Hypothalamus (tissue), 51 donors: ENCODE results near the gene EIF2S2.
"Not testable (repeated sequence)": the region's sequence is repeated elsewhere in the genome, so short reads cannot be mapped to it uniquely, and the experiment has no call there.

Experiments used
- DNase-seq, 51 donors: peaks; one replicate each; lab custom pipeline; 2025; lab: John Stamatoyannopoulos, UW

The EIF2S2 gene, protein sequence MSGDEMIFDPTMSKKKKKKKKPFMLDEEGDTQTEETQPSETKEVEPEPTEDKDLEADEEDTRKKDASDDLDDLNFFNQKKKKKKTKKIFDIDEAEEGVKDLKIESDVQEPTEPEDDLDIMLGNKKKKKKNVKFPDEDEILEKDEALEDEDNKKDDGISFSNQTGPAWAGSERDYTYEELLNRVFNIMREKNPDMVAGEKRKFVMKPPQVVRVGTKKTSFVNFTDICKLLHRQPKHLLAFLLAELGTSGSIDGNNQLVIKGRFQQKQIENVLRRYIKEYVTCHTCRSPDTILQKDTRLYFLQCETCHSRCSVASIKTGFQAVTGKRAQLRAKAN

DNA sequence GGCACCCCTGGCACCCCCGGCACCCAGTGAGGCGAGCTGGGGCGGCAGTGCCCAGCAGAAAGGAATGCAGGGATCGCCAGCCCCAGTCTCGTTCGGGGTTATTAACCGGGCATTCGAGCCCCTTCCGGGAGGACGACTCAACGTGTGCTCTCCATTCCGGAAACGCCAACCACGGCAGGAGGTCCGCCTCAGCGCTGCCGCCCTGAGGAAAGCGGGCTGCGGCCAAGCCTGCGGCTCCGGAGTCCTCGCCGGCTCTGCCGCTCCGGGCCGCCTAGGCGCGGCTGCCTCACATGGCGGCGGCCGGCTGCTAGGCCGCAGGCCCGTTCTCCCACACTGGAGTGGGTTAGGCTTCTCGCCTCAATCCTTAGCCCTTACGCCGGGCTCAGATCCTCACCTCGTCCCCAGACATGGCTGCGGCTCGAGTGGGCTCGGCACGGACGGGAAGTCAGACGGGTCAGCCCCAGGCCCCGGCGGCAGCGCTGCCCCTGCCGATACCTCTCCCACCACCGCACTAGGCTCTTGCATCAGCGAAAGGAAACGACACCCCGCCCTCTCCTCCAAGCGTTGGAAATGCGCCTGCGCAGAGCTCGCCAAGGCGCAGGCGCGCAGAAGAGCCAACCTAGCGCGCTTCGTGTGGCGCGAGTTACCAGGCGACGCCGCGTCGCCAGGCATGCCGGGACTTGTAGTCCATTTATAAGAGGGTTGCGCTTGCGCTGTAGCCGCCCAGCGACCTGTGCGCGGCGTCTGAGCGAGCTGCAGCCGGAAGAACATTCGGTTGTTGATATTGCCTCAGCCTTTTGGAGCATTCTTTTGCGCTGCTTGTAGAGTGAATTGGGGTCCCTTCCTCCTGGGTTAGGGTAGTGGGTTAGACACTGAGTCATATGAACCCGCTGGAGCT is at the start of gene EIF2S2:
Gene EIF2S2 (minus strand): TSS at position 542 of the 898 bp plus-strand sequence. CDS start 133 bp downstream, at position 409.
- DNase-seq, result peak; percentile 67 to 96 (median 91)

DNA sequence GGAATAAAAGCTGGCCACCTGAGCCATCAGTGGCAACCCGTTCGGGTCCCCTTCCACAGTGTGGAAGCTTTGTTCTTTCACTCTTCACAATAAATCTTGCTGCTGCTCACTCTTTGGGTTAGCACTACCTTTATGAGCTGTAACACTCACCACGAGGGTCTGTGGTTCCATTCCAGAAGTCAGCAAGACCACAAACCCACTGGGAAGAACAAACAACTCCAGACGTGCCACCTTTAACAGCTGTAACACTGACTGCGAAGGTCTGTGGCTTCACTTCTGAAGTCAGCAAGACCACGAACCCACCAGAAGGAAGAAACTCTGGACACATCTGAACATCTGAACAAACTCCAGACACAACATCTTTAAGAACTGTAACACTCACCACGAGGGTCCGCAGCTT is 45.7 kb upstream of the EIF2S2 start:
- not testable (repeated sequence) for DNase-seq

DNA sequence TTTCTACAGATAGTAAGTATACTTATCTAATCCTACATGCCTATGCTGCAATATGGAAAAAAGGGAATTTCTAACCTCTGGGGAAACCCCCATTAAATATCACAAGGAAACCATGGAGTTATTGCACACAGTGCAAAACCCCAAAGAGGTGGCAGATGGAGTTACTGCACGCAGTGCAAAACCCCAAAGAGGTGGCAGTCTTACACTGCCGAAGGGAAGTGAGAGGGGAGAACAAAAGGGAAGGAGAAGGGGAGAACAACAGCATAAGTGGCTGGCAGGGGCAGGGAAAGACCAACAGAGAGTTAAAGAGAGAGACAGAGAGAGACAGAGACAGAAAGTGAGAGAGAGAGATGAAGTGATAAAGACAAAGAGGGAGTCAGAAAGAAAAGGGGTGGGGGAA is 43.8 kb upstream of the EIF2S2 start:
- DNase-seq, result no peak

DNA sequence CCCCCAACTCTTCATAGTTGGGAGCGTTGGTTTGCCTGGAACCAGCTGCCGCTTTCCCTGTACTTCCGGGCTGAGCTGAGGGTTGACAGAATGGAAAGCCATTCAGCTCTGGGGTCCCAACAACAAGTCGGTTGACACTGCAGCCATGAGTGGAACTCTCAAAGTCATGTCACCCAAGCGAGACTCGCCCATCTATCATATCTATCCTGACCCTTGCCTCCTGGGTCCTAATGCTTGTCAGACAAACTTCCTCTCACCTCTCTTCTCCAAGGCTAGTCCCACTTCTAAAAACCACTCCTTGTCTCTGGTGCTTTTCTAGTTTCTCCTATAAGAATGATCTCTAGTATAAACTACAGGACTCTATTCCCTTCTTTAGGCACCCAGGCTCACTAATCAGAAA is 41.1 kb upstream of the EIF2S2 start:
- not testable (repeated sequence) for DNase-seq

DNA sequence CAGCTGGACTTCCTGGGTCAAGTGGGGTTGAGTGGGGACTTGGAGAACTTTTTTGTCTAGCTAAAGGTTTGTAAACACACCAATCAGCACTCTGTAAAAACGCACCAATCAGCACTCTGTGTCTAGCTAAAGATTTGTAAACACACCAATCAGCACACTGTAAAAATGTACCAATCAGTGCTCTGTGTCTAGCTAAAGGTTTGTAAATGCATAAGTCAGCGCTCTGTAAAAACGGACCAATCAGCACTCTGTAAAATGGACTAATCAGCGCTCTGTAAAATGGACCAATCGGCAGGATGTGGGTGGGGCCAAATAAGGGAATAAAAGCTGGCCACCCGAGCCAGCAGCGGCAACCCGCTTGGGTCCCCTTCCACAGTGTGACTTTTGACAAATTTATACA is 40.0 kb upstream of the EIF2S2 start:
- not testable (repeated sequence) for DNase-seq

DNA sequence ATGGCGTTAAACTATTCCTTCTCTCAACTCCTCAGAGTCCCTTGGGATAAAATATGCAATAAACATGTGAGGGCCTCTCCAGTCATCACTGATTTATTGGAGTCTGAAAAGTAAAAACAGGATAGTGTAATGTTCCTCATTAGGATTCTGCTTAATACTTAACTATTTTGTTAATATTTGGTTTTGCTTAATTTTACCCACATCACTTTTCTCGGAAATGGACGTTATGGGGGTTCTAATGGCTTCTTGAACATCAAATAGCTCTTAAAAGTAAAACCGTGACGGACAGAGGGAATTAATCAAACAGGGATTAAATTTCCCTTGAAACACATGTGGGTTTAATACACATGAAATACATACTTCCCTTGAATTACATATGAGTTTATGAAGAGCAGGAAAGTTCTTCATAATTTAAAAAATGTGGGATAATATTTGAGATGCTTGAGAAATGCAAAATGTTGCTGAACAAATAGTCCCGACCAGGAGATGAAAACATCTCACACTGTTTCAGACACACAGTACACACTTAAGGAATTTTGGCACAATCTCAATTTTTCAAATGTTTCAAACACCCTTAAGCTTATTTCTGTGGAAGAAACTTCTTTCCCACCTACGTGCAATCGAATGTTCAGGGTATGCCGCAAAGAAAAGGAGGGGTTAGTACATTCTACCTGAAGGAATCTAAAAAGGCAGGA is 38.4 kb upstream of the EIF2S2 start:
- no peak for DNase-seq

DNA sequence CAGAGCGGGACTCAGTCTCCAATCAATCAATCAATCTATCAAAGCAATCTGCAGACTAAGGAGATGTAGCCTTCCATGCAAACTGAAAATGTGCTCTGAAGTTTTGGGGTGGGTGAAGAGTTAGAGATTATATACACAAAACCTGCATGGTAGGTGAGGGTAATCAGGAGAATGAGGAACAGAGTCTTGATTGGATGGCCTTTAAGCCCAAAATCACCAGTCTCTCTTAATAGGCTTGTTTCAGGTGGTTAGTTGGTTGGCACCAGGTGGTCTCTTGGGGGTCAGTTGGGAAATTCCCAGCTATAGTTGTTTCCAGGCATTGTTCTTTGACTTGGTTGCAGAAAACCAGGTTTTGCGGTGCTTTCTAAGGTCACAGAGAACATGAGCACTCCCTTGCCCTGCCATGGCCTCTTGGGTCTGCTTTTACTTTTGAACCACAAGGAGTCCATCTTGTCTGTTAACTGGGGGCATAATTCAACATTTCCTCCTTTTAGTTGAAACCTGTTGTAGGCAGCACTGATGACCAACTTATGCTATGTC is 33.3 kb upstream of the EIF2S2 start:
- DNase-seq, result no peak

DNA sequence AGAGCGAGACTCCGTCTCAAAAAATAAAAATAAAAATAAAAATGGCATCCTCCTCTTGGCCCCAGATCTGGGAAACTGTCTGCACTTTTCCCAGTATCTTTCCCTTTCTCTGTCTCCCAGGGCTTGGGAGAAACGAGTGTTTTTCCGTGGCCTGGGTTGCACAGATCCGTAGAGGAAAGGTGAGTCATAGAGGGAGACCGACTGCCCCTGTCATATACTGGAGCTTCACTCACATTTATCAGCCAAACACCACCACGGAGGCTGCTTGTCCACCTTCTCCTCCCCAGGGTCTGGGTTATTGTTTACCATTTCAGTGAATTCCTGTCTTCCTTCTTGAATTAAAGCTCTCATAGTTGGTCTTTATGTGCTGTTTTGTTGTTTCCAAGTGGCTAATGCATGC is 31.9 kb upstream of the EIF2S2 start:
- DNase-seq, result no peak

DNA sequence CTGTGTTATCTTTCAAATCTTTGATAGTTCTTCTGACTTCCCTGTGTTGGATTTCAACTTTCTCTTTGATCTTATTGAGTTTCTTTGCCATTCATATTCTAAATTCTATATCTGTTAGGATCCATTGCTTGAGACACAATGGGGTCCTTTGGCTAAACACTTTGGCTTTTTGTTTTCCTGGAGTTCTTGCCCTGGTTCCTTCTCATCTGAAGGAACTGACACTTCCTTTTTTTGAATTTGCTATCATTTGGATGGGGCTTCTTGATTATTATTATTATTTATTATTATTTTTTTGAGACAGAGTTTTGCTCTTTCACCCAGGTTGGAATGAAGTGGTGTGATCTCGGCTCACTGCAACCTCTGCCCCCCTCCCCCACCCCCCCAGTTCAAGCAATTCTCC is 30.1 kb upstream of the EIF2S2 start:
- DNase-seq, result no peak

DNA sequence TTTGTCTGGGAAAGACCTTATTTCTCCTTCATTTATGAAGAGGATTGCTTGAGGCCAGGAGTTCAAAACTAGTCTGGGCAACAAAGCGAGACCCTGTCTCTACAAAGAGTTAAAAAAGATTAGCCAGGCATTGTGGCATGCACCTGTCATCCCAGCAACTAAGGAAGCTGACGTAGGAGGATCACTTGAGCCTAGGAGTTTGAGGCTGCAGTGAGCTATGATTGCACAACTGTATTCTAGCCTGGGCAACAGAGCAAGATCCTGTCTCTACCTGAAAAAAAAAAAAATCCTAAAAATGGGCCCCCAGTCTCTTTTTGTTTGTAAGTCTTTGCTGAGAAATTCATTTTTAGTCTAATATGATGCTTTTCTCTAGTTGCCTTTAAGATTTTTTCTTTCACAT is 29.2 kb upstream of the EIF2S2 start:
- no peak for DNase-seq

DNA sequence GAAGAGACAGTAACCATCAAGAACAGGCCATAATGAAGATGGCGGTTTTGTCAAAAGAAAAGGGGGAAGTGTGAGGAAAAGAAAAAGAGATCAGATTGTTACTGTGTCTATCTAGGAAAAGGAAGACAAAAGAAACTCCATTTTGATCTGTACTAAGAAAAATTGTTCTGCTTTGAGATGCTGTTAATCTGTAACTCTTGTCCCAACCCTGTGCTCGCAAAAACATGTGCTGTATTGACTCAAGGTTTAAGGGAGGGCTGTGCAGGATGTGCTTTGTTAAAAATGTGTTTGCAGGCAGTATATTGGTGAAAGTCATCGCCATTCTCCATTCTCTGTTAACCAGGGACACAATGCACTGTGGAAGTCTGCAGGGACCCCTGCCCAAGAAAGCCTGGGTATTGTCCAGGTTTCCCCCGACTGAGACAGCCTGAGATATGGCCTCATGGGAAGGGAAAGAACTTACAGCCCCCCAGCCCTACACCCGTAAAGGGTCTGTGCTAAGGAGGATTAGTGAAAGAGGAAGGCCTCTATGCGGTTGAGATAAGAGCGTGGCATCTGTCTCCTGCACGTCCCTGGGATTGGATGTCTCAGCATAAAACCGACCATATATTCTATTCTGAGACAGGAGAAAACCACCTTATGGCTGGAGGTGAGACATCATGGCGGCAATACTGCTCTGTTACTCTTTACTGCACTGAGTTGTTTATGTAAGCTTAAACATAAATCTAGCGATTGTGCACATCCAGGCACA is 23.7 kb upstream of the EIF2S2 start:
- not testable (repeated sequence) for DNase-seq

DNA sequence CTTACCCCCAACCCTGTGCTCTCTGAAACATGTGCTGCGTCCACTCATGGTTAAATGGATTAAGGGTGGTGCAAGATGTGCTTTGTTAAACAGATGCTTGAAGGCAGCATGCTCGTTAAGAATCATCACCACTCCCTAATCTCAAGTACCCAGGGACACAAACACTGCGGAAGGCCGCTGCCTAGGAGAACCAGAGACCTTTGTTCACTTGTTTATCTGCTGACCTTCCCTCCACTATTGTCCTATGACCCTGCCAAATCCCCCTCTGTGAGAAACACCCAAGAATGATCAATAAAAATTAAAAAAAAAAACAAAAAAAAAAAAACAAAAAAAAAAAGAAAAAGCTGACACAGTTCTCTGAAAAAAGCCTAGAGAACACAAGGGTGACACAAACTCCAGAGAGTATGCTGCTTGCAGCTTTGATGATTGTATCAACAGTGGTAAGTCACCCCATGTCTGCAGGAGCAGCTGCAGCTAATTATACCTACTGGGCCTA is 21.4 kb upstream of the EIF2S2 start:
- DNase-seq, result not testable (repeated sequence)

DNA sequence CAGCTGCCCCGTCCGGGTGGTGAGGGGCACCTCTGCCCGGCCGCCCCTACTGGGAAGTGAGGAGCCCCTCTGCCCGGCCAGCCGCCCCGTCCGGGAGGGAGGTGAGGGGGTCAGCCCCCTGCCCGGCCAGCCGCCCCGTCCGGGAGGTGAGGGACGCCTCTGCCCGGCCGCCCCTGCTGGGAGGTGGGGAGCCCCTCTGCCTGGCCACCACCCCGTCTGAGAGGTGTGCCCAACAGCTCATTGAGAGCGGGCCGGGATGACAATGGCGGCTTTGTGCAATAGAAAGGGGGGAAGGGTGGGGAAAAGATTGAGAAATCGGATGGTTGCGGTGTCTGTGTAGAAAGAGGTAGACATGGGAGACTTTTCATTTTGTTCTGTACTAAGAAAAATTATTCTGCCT is 20.9 kb upstream of the EIF2S2 start:
- not testable (repeated sequence) for DNase-seq

DNA sequence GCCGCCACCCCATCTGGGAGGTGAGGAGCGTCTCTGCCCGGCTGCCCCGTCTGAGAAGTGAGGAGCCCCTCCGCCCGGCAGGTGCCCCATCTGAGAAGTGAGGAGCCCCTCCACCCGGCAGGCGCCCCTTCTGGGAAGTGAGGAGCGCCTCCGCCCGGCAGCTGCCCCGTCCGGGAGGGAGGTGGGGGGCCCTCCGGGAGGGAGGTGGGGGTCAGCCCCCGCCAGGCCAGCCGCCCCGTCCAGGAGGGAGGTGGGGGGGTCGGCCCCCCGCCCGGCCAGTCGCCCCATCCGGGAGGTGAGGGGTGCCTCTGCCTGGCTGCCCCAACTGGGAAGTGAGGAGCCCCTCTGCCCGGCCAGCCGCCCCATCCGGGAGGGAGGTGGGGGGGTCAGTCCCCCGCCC is 20.4 kb upstream of the EIF2S2 start:
- DNase-seq, result not testable (repeated sequence)

DNA sequence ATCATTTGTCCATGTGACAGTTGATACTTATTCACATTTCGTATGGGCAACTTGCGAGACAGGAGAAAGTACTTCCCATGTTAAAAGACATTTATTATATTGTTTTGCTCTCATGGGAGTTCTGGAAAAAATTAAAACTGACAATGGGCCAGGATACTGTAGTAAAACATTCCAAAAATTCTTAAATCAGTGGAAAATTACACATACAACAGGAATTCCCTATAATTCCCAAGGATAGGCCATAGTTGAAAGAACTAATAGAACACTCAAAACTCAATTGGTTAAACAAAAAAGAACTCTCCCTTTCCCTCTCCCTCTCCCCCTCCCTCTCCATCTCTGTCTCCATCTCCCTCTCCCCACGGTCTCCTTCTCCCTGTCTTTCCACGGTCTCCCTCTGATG is 19.4 kb upstream of the EIF2S2 start:
- no peak for DNase-seq

DNA sequence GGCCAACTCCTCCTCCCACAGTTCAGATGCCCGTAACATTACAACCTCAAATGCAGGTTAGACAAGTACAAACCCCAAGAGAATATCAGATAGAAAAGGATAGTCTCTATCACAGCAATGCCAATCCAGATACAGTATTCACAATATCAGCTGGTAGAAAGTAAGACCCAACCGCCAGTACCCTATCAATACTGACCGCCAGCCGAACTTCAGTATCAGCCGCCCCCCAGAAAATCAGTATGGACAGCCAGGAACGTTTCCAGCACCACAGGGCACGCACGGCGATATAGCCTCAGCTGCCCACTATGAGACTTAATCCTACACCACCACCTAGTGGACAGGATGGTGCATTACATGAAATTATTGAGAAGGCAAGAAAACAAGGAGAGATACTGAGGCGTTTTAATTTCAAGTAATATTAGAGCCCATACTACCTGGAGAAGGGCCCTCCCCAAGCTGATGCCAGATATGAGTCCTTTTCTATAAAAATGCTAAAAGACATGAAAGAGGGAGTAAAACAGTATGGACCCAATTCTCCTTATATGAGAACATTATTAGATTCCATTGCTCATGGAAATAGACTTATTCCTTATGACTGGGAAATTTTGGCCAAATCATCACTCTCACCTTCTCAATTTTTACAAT is 17.6 kb upstream of the EIF2S2 start:
- peak in 40 of 51 donors; percentile 3 to 77 (median 21) for DNase-seq

DNA sequence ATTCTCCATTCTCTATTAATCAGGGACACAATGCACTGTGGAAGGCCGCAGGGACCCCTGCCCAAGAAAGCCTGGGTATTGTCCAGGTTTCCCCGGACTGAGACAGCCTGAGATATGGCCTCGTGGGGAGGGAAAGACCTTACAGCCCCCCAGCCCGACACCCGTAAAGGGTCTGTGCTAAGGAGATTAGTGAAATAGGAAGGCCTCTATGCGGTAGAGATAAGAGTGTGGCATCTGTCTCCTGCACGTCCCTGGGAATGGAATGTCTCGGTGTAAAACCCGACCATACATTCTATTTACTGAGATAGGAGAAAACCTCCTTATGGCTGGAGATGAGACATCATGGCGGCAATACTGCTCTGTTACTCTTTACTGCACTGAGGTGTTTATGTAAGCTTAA is 15.7 kb upstream of the EIF2S2 start:
- no peak for DNase-seq

DNA sequence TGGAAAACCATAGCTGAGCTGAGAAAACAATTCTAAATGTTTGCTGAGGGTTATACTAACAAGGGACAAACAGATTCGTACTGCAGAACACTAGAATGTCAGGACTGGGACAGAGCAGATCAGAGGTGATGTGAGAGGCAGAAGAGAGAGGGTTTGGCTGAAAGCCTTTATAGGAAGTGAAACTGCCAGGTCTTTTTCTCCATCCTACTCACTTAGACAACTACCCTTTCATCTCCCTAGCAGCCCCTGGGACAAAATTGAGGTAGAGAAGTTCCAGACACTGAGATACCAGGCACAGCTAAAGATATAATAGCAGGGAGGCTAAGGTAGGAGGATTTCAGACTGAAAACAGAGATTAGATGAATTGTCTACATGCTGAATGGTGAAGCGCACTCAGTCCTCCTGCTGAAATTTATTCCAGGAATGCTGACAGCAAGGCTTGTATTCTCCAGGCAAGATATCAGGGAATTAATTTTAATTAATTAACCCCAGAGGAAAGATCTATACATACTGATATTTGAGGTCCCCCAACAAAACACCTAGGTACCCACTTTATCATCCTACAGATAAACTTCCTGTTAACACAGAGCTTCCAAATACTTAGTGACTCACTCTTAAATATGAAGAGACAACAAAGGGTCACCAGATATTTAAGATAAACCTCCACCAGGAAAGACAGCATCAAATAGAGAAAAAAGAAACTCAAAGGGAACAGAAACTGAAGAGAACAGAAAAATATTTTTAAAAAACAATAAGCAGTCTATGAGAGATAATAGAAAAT is 12.6 kb upstream of the EIF2S2 start:
- DNase-seq, result no peak

DNA sequence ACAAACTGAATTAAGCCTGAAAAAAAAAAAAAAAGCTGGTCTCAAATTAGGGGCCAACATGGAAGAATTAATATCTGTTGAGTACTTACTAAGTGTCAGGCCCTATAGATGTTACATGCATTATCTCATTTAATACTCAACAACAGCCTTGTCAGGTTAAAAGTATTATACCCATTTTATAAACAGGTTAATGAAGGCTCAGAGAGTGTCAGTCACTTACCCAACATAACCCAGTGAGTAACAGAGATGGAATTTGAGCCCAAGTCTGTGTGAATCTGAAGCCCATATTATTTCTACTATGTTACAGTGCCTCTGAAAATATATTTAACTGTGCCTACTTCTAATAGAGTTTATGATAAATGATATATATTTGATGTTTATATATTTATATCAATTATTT is 11.3 kb upstream of the EIF2S2 start:
- no peak for DNase-seq
